OCI-LY1 (cell line): ENCODE measurements around the gene PI16.

Experiments used
- H2AFZ ChIP-seq: fragments of 200-600 bp; sonication (generic), shearing (Covaris generic); 2 replicates; pipeline ENCODE4 v1.6.0; 2014; ENCODE audit warnings: antibody characterized with exemption, mild to moderate bottlenecking, low read length
- H3F3A ChIP-seq: fragments of 200-600 bp; sonication (generic), shearing (Covaris generic); 2 replicates; pipeline ENCODE4 v1.6.0; 2014; ENCODE audit warnings: mild to moderate bottlenecking, antibody characterized with exemption, low read length, moderate library complexity; ENCODE audit not compliant: insufficient read depth
- H3K27ac ChIP-seq: fragments of 200-600 bp; sonication (generic); 2 replicates; pipeline ENCODE4 v1.5.1; 2014; ENCODE audit warnings: low read length, mixed run types, mild to moderate bottlenecking, low read depth; ENCODE audit not compliant: poor library complexity, severe bottlenecking
- H3K27me3 ChIP-seq: fragments of 200-600 bp; sonication (generic); 2 replicates; pipeline ENCODE4 v1.6.0; 2014; ENCODE audit warnings: antibody characterized with exemption, mild to moderate bottlenecking, low read length, moderate library complexity; ENCODE audit not compliant: insufficient read depth
- H3K36me3 ChIP-seq: fragments of 200-600 bp; sonication (generic); 2 replicates; pipeline ENCODE4 v1.6.1; 2014; ENCODE audit warnings: mild to moderate bottlenecking, antibody characterized with exemption, low read length, moderate library complexity, mixed read lengths; ENCODE audit not compliant: insufficient read depth
- H3K4me1 ChIP-seq: fragments of 200-600 bp; sonication (generic); 2 replicates; pipeline ENCODE4 v1.5.1; 2014; ENCODE audit warnings: mild to moderate bottlenecking, low read length, moderate library complexity; ENCODE audit not compliant: insufficient read depth, severe bottlenecking
- H3K4me2 ChIP-seq: fragments of 200-600 bp; sonication (generic), shearing (Covaris generic); 2 replicates; pipeline ENCODE4 v1.6.1; 2014; ENCODE audit warnings: low read length
- H3K4me3 ChIP-seq: fragments of 200-600 bp; sonication (generic); 2 replicates; pipeline ENCODE4 v1.5.1; 2014; ENCODE audit warnings: low read length, low read depth, mild to moderate bottlenecking, mixed read lengths; ENCODE audit not compliant: poor library complexity, severe bottlenecking
- H3K79me2 ChIP-seq: fragments of 200-600 bp; shearing (Covaris generic); 2 replicates; pipeline ENCODE4 v1.6.1; 2016; ENCODE audit warnings: mixed run types, low read length, mixed read lengths; ENCODE audit not compliant: insufficient read depth
- H3K9ac ChIP-seq: fragments of 200-600 bp; sonication (generic), shearing (Covaris generic); 2 replicates; pipeline ENCODE4 v1.6.1; 2014; ENCODE audit warnings: mild to moderate bottlenecking, low read length, mixed read lengths
- H3K9me2 ChIP-seq: fragments of 200-600 bp; sonication (generic), shearing (Covaris generic); 2 replicates; pipeline ENCODE4 v1.6.1; 2014; ENCODE audit warnings: low read depth, mild to moderate bottlenecking, low read length, mixed read lengths
- H3K9me3 ChIP-seq: fragments of 200-600 bp; shearing (Covaris generic); 2 replicates; pipeline ENCODE4 v1.6.1; 2014; ENCODE audit warnings: low read length, mixed read lengths
- H4K20me1 ChIP-seq: fragments of 200-600 bp; sonication (generic), shearing (Covaris generic); 2 replicates; pipeline ENCODE4 v1.6.0; 2016; ENCODE audit warnings: mild to moderate bottlenecking, low read length; ENCODE audit not compliant: insufficient read depth
- EZH2 ChIP-seq: fragments of 200-600 bp; sonication (generic), shearing (Covaris generic); IDR thresholded peaks from 2 replicates; pipeline ENCODE4 v1.8.0; 2017; ENCODE audit warnings: borderline replicate concordance, mixed run types, mild to moderate bottlenecking, antibody characterized with exemption, low read length, moderate library complexity, mixed read lengths
- TF ChIP-seq, protein P1 (sequence below): fragments of 200-600 bp; sonication (generic), shearing (Covaris generic); IDR thresholded peaks from 2 replicates; pipeline ENCODE4 v1.5.1; 2017; ENCODE audit warnings: mild to moderate bottlenecking, antibody characterized with exemption, low read length, moderate library complexity, mixed read lengths

Gene PI16

GRCh38 chr6:36973190-36973589 lies 18.7 kb downstream of the PI16 start:
- no peaks in the 10 kb centered on the region for H3K9me3 ChIP-seq
- H3K9ac ChIP-seq: no peak overlapping the region
- no peaks in the 10 kb centered on the region for H3K79me2 ChIP-seq
- no peak overlapping the region for H3K4me2 ChIP-seq
- no peak overlapping the region for H3K4me3 ChIP-seq
- no peak overlapping the region for H2AFZ ChIP-seq
- H3K9me2 ChIP-seq: no peaks in the 10 kb centered on the region
- H3K27ac ChIP-seq: no peak overlapping the region
- H3K36me3 ChIP-seq: peaks cover 99% of the 10 kb centered on the region
- H3F3A ChIP-seq: no peaks in the 10 kb centered on the region
- H4K20me1 ChIP-seq: no peaks in the 10 kb centered on the region
- H3K27me3 ChIP-seq: no peaks in the 10 kb centered on the region
- no peaks in the 10 kb centered on the region for H3K4me1 ChIP-seq
- no peak for TF ChIP-seq EZH2
- TF ChIP-seq, protein P1, sequence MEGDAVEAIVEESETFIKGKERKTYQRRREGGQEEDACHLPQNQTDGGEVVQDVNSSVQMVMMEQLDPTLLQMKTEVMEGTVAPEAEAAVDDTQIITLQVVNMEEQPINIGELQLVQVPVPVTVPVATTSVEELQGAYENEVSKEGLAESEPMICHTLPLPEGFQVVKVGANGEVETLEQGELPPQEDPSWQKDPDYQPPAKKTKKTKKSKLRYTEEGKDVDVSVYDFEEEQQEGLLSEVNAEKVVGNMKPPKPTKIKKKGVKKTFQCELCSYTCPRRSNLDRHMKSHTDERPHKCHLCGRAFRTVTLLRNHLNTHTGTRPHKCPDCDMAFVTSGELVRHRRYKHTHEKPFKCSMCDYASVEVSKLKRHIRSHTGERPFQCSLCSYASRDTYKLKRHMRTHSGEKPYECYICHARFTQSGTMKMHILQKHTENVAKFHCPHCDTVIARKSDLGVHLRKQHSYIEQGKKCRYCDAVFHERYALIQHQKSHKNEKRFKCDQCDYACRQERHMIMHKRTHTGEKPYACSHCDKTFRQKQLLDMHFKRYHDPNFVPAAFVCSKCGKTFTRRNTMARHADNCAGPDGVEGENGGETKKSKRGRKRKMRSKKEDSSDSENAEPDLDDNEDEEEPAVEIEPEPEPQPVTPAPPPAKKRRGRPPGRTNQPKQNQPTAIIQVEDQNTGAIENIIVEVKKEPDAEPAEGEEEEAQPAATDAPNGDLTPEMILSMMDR: no peak

DNA sequence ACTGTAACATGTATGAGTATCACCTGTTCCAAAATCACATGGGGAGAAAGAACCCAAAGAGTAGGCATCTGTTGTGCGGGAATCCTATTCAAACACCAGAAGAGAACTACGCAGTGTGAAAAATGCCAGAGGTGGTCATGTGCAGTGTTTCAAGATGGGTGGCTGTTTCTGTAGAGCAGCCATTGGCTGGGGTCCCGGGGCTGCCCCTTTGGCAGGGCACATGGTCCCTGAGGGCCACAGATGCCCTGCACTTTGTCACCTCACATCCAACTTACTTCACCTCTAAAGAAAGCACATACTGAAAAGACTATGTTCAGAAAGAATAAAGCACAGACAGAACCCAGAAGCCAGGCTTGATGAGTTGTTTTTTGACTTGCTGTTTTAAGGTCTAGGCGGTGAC lies 19.1 kb downstream of the PI16 start:
- TF ChIP-seq, protein P1: no peak
- TF ChIP-seq EZH2: no peak
- H3K4me3 ChIP-seq: no peak overlapping the region
- no peaks in the 10 kb centered on the region for H3K9me3 ChIP-seq
- no peaks in the 10 kb centered on the region for H3K27me3 ChIP-seq
- H4K20me1 ChIP-seq: no peaks in the 10 kb centered on the region
- H3F3A ChIP-seq: no peaks in the 10 kb centered on the region
- no peaks in the 10 kb centered on the region for H3K9me2 ChIP-seq
- peaks cover 99% of the 10 kb centered on the region for H3K36me3 ChIP-seq
- H3K79me2 ChIP-seq: peaks cover under 1% of the 10 kb centered on the region; the same call in 1 of the 2 replicates
- no peak overlapping the region for H3K9ac ChIP-seq
- no peaks in the 10 kb centered on the region for H3K4me1 ChIP-seq
- no peak overlapping the region for H2AFZ ChIP-seq
- H3K27ac ChIP-seq: no peak overlapping the region
- no peak overlapping the region for H3K4me2 ChIP-seq

- no peak overlapping the region for H2AFZ ChIP-seq
- H3K36me3 ChIP-seq: peaks cover 86% of the 10 kb centered on the region
- H3F3A ChIP-seq: no peaks in the 10 kb centered on the region
- no peaks in the 10 kb centered on the region for H3K27me3 ChIP-seq
- no peak overlapping the region for H3K4me2 ChIP-seq
- peaks cover 16% of the 10 kb centered on the region for H3K4me1 ChIP-seq
- H3K79me2 ChIP-seq: peaks cover 6% of the 10 kb centered on the region
- no peak overlapping the region for H3K4me3 ChIP-seq
- no peak for TF ChIP-seq EZH2
- no peaks in the 10 kb centered on the region for H3K9me3 ChIP-seq
- no peak overlapping the region for H3K27ac ChIP-seq
- H3K9me2 ChIP-seq: no peaks in the 10 kb centered on the region
- H3K9ac ChIP-seq: no peak overlapping the region
- no peaks in the 10 kb centered on the region for H4K20me1 ChIP-seq
Measured at GRCh38 chr6:36975231-36976006, 20.9 kb downstream of the PI16 start.

DNA sequence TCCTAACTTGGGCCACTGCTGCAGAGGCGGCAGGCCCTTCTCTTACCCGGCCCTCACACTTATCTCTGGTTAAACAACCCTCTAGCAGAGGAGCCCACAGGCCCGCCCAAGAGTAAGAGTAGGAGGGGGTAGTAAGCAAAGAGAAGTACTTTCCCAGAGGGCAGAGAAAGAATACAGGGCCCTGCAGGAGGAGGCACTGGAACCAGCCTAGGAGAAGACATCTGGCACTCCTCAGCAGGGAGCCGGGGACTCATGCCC lies 21.4 kb downstream of the PI16 start:
- peaks cover 6% of the 10 kb centered on the region for H3K79me2 ChIP-seq
- no peaks in the 10 kb centered on the region for H3K9me3 ChIP-seq
- H3K4me2 ChIP-seq: no peak overlapping the region
- no peak overlapping the region for H3K9ac ChIP-seq
- no peak overlapping the region for H3K4me3 ChIP-seq
- H3K27me3 ChIP-seq: no peaks in the 10 kb centered on the region
- H3K9me2 ChIP-seq: no peaks in the 10 kb centered on the region
- peaks cover 81% of the 10 kb centered on the region for H3K36me3 ChIP-seq
- no peak overlapping the region for H2AFZ ChIP-seq
- no peaks in the 10 kb centered on the region for H3F3A ChIP-seq
- TF ChIP-seq EZH2: no peak
- TF ChIP-seq, protein P1: no peak
- no peaks in the 10 kb centered on the region for H4K20me1 ChIP-seq
- no peak overlapping the region for H3K27ac ChIP-seq
- H3K4me1 ChIP-seq: peaks cover 22% of the 10 kb centered on the region
